ENCODE results near the gene CCDC192.

Gene CCDC192

GRCh38 chr5:127923804-127924570 is 220.8 kb downstream of the CCDC192 start:
- DNase-seq (ENCODE audit: low read depth), result no peak

- DNase-seq (ENCODE audit: low read depth), result no peak
Measured at GRCh38 chr5:127924606-127925005, 221.4 kb downstream of the CCDC192 start.

GRCh38 chr5:127925916-127926315 is 222.7 kb downstream of the CCDC192 start:
- DNase-seq (ENCODE audit: low read depth), result no peak

GRCh38 chr5:127926974-127927373 is 223.8 kb downstream of the CCDC192 start:
- DNase-seq (ENCODE audit: low read depth), result no peak

GRCh38 chr5:127928053-127928452 is 224.9 kb downstream of the CCDC192 start:
- no peak for DNase-seq (ENCODE audit: low read depth)

GRCh38 chr5:127930311-127930710 is 227.1 kb downstream of the CCDC192 start:
- DNase-seq (ENCODE audit: low read depth), result no peak

GRCh38 chr5:127931396-127931795 is 228.2 kb downstream of the CCDC192 start:
- no peak for DNase-seq (ENCODE audit: low read depth)

GRCh38 chr5:127933348-127933747 is 230.2 kb downstream of the CCDC192 start:
- no peak for DNase-seq (ENCODE audit: low read depth)

- peak; percentile 53 for DNase-seq (ENCODE audit: low read depth)
Measured at GRCh38 chr5:127934791-127935256, 231.6 kb downstream of the CCDC192 start.

- DNase-seq (ENCODE audit: low read depth), result no peak
Measured at GRCh38 chr5:127935398-127935797, 232.2 kb downstream of the CCDC192 start.

GRCh38 chr5:127936439-127936972 is 233.3 kb downstream of the CCDC192 start:
- DNase-seq (ENCODE audit: low read depth), result no peak

- DNase-seq (ENCODE audit: low read depth), result no peak
Measured at GRCh38 chr5:127938746-127939145, 235.6 kb downstream of the CCDC192 start.

- no peak for DNase-seq (ENCODE audit: low read depth)
Measured at GRCh38 chr5:127940854-127941253, 237.7 kb downstream of the CCDC192 start.

- DNase-seq (ENCODE audit: low read depth), result no peak
Measured at GRCh38 chr5:127941646-127942045, 238.5 kb downstream of the CCDC192 start.

GRCh38 chr5:127942246-127943060 is 239.3 kb downstream of the CCDC192 start:
- no peak for DNase-seq (ENCODE audit: low read depth)

GRCh38 chr5:127943061-127943371 is 239.8 kb downstream of the CCDC192 start:
- DNase-seq (ENCODE audit: low read depth), result no peak

- DNase-seq (ENCODE audit: low read depth), result no peak
Measured at GRCh38 chr5:127944125-127944524, 240.9 kb downstream of the CCDC192 start.

GRCh38 chr5:127947941-127948340 is 244.8 kb downstream of the CCDC192 start:
- DNase-seq (ENCODE audit: low read depth), result no peak

- DNase-seq (ENCODE audit: low read depth), result no peak
Measured at GRCh38 chr5:127950707-127951391, 247.7 kb downstream of the CCDC192 start.

GRCh38 chr5:127951791-127952190 is 248.6 kb downstream of the CCDC192 start:
- DNase-seq (ENCODE audit: low read depth), result no peak

GRCh38 chr5:127957183-127957582 is 254.0 kb downstream of the CCDC192 start:
- DNase-seq (ENCODE audit: low read depth), result no peak

GRCh38 chr5:127957701-127958239 is 254.6 kb downstream of the CCDC192 start:
- no peak for DNase-seq (ENCODE audit: low read depth)
